ENCODE data around the gene FGD2.
"Not testable (repeated sequence)": the region's sequence is repeated elsewhere in the genome, so short reads cannot be mapped to it uniquely, and the experiment has no call there.

Gene FGD2

GRCh38 chr6:36971921-36972673, 33.4 kb upstream of the FGD2 start:
- no peak for DNase-seq (ENCODE audit: low read depth)

DNA sequence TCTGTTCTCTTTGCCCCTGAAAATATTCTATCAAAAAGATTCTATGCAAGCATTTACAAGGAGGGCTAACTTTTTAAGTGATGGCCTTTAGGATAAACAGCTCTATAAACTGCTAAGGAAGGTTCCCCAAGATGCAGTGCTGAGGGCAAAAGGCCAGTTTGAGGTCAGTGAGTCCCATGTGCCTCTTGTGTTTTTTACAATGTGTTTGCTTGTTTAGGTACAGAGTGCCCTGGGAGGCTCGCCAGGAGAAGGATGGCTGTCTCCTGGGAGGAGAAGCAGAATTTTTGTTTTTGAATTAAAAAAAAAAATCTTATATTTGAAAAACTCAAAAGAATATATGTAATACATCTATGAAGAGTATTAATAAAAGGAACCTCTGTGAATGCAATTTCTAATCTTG, 32.3 kb upstream of the FGD2 start:
- no peak for DNase-seq (ENCODE audit: low read depth)

- no peak for DNase-seq (ENCODE audit: low read depth)
These were observed 31.8 kb upstream of the FGD2 start for GRCh38 chr6:36973647-36974046.

GRCh38 chr6:36975231-36976006, 30.0 kb upstream of the FGD2 start:
- DNase-seq (ENCODE audit: low read depth): no peak

GRCh38 chr6:36976007-36976264, 29.5 kb upstream of the FGD2 start:
- no peak for DNase-seq (ENCODE audit: low read depth)

GRCh38 chr6:36976509-36976908, 28.9 kb upstream of the FGD2 start:
- DNase-seq (ENCODE audit: low read depth): no peak

DNA sequence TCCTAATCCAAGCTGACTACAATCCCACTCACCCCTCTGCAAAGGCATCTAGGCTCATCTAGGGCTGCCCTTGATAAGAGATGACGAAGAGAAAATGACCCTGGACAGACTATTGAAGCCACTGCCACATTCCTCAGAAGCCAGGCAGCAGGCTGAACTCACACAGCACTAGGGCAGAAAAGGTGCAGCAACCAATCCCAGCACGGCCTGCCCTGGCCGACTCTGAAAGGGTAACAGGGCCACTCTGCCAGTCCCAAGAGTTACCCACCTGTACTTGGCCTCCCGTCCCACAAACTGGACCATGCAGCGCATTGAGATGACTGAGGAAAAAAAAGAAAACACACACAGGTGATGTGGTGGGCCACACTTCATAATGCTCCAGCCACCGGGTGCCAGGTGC, 28.5 kb upstream of the FGD2 start:
- no peak for DNase-seq (ENCODE audit: low read depth)

DNA sequence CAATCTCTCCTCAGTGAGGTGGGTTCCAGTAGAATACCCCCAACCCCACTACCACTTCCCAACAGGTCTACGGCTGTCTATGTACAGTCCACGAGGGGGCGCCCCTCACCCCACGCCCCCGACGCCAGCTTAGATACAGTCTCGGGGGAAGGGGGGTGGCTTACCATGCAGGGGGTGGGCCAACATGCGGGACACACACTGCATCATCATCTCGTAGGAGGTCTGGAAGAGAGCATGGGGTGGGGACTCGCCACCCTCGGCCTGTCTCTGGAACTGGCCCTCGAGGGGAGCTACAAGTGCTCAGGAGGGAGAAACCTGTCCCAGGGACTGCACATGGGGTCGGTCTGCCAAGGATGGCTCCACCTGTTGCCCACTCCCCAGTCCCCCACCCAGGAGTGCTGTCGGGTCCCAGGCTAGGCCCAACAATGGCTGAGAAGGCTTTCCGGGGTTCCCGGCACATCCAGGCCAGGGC, 27.9 kb upstream of the FGD2 start:
- DNase-seq (ENCODE audit: low read depth): no peak

DNA sequence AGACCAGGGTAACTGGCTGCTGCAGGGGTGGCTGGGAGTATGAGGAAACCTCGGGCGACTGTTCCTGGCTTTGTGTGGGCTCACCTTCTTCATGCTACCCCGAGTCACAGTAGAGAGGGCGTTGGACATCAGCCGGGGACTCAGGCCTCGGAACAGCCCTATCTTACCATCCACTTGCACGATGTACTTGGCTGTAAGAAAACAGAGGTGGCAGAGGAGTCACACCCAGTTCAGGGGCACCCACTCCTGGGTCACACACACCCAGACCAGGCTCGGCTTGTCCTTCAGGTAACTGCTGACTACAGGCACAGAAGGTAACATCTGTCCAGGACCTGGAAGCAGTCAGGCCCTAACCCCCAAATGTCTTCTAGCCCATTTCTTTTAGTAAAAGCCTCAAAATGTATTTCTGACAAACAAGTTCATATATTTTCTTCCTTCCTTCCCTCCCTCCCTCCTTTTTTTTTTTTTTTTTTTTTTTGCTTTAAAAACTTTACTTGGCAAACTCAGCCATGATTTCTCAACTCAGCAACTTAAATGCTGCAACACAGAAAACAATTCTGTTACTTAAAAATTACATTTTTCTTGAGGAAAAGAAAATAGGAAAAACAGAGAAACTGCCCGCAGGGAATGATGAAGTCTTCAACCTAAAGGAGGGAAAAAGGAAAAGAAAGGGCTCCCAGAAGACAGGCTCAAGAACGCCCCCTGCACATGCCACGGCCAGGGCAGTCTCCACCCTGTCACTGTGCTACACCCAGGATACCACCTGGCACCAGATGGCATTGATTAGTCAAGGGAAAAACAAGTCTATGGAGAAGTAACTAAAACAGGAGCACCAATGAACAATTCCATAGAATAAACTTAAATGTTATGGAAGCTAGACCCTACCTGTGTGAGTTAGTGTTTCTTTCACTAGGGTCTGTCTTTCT, 26.8 kb upstream of the FGD2 start:
- DNase-seq (ENCODE audit: low read depth): no peak

- peak; percentile 28 for DNase-seq (ENCODE audit: low read depth)
These were observed 26.1 kb upstream of the FGD2 start for GRCh38 chr6:36979347-36979742.

- no peak for DNase-seq (ENCODE audit: low read depth)
These were observed 25.3 kb upstream of the FGD2 start for GRCh38 chr6:36980129-36980528.

- no peak for DNase-seq (ENCODE audit: low read depth)
These were observed 24.4 kb upstream of the FGD2 start for GRCh38 chr6:36980876-36981619.

DNA sequence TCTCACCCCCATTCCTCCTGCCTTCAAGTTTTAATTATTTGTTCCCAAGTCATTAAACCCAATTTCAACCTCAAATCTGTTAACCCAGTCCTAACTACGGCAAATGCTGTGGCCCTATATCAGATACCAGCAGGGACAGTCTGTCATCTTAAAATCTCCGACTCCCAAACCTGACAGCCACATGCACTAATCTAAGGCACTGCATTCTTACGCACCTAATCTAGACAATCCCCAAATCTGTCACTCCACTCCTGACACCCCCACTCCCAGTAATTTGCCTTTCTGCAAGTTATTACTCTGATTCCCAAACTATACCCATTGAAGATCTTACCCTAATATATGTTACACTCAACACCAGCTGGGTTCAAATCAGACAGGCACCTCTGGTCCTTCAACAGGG, 21.9 kb upstream of the FGD2 start:
- DNase-seq (ENCODE audit: low read depth): no peak

- DNase-seq (ENCODE audit: low read depth): peak; percentile 33
These were observed 20.7 kb upstream of the FGD2 start for GRCh38 chr6:36984581-36985416.

- DNase-seq (ENCODE audit: low read depth): no peak
These were observed 20.0 kb upstream of the FGD2 start for GRCh38 chr6:36985417-36985807.

DNA sequence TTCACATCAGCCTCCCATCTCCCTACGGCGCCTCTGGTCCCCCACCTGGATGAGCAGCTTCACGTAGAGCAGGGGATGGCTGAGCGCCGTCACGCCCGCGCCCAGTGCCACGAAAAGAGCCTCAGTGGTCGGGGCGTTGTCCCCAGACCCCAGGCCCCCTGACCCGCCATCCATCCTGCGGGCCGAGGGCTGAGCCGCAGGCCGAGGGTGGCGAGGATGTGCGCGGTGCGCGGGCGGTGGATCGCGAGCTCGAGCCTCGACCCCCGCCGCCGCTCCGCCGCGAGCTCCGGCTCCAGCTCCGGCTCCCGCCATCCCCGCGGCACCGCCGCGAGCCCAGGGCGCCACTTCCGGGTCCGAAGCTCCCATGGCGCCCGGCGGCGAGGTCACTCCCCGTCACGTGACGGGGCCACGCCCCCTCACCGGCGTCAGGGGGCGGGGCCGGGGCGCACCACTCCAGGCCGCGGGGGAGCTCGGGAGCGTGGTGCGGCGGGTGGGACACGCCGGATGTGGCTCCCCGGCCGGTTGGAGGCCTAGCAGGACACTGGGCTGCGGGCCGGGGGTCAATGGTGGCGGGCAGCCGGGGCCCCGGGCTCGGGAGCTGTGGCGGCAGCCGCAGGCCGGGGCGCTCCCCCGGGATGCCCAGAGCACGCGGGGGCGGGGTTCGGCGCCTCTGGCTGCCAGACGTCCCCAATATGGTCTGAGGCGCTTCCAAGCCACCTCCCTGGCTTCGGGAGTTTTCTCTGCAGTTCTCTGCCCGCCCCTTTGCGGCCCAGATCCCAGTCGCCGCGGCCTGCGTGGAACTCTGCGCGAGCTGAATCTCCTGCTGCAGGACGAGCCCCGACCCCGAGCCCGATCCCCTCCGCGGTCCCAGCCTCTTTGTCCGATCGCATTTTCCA, 19.4 kb upstream of the FGD2 start, which contains the start of gene MTCH1:
MTCH1 (minus strand) TSS at position 389 of the 896 bp plus-strand sequence; CDS start at position 366, 23 bp downstream.
- peak; percentile 81 for DNase-seq (ENCODE audit: low read depth)

DNA sequence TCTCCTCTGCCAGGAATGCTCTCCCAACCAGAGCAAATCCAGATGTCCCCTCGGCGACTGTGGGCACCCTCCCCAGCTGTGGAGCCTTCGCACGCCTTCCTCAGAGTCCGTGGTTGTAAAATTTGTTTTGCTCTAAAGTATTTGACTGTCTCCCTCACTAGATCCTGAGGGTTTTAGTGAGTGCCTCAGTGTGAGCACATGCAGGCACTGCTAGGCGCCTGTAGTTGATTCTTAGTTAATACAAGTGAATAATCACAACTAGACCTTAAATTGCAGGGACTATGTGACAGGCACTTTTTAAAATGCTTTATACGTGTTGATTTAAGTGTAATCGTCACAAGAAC, 18.8 kb upstream of the FGD2 start:
- no peak for DNase-seq (ENCODE audit: low read depth)

DNA sequence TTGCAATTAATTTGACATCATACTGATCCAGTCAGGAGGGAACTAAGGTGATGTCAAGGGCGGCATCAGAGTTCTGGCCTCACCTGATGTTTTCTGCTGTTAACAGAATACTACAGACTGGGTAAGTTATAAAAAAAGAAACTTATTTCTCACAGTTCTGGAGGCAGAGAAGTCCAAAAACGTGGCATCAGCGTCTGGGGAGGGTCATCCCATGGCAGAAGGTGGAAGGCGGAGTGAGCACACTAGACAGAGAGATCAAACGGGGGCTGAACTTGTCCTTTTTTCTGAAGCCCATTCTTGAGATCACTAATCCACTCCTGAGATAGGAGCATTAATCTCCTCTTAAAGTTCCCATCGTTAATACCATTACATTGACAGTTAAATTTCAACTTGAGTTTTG, 16.2 kb upstream of the FGD2 start:
- no peak for DNase-seq (ENCODE audit: low read depth)

GRCh38 chr6:36990401-36990800, 15.1 kb upstream of the FGD2 start:
- DNase-seq (ENCODE audit: low read depth): not testable (repeated sequence)

Measured in GM04504 (cell line).